CD4-positive, CD25-positive, alpha-beta regulatory T cell (primary cell): ENCODE data around the gene BBC3. TPM values are rescaled to one million over a fixed set of nuclear protein-coding genes. Genes with fewer than 3 reads are reported as not detected.

Experiments
- ATAC-seq, 2 donors: fragments of 150-1000 bp; cut with Tn5 transposase; one replicate each; pipeline ENCODE4 v1.10.0; 2021; ENCODE audit warnings: low read depth in 2 of 2, moderate number of reproducible peaks in 2 of 2, moderate library complexity in 1 of 2
- DNase-seq, 3 donors: peaks; one replicate each; pipeline versions ENCODE4 v3.0.0 to v3.0.0-alpha.2; 2012 to 2022; ENCODE audit warnings: mixed read lengths in 1 of 3
- H3K27ac ChIP-seq: one replicate; pipeline ENCODE4 v1.7.0; 2013; ENCODE audit warnings: mild to moderate bottlenecking, low read length; ENCODE audit not compliant: insufficient read depth, poor library complexity, severe bottlenecking
- H3K27me3 ChIP-seq: one replicate; pipeline ENCODE4 v1.7.0; 2013; ENCODE audit warnings: low read length; ENCODE audit not compliant: control insufficient read depth, insufficient read depth
- H3K36me3 ChIP-seq: one replicate; pipeline ENCODE4 v1.7.0; 2013; ENCODE audit warnings: mild to moderate bottlenecking, low read length, moderate library complexity; ENCODE audit not compliant: control insufficient read depth, insufficient read depth
- H3K4me1 ChIP-seq: 2 replicates; pipeline ENCODE4 v1.7.0; 2013; ENCODE audit warnings: mild to moderate bottlenecking, low read length; ENCODE audit not compliant: insufficient read depth, control insufficient read depth, poor library complexity, severe bottlenecking
- H3K4me3 ChIP-seq: one replicate; pipeline ENCODE4 v1.7.0; 2013; ENCODE audit warnings: low read depth, mild to moderate bottlenecking, low read length, moderate library complexity
- H3K9me3 ChIP-seq, 2 experiments: 1 replicate in 1 of 2; 2 replicates in 1 of 2; pipeline ENCODE4 v1.7.0; 2013; ENCODE audit warnings: low read length in 2 of 2, mild to moderate bottlenecking in 1 of 2, moderate library complexity in 1 of 2; ENCODE audit not compliant: control insufficient read depth in 2 of 2
- H3K27ac Mint-ChIP-seq, 3 donors: one replicate each; pipeline ENCODE4 v1.8.0; 2020 to 2022; ENCODE audit warnings: mild to moderate bottlenecking in 3 of 3, mixed read lengths in 3 of 3, moderate library complexity in 2 of 3
- H3K27me3 Mint-ChIP-seq: one replicate; pipeline ENCODE4 v1.8.0; 2022; ENCODE audit warnings: mild to moderate bottlenecking, mixed read lengths
- H3K36me3 Mint-ChIP-seq: one replicate; pipeline ENCODE4 v1.8.0; 2020; ENCODE audit warnings: mixed read lengths
- H3K4me1 Mint-ChIP-seq, 4 donors: one replicate each; pipeline ENCODE4 v1.8.0; 2020 to 2022; ENCODE audit warnings: mixed read lengths in 4 of 4, mild to moderate bottlenecking in 1 of 4
- H3K4me3 Mint-ChIP-seq, 4 donors: one replicate each; pipeline ENCODE4 v1.8.0; 2020 to 2022; ENCODE audit warnings: mild to moderate bottlenecking in 4 of 4, mixed read lengths in 4 of 4, moderate library complexity in 3 of 4
- H3K9me3 Mint-ChIP-seq, 7 donors: one replicate each; pipeline ENCODE4 v1.8.0; 2020 to 2022; ENCODE audit warnings: mixed read lengths in 7 of 7, mild to moderate bottlenecking in 3 of 7, moderate library complexity in 2 of 7
- polyA plus RNA-seq, 4 donors: library from polyadenylated mRNA; unstranded; fragments of 300-500 nt; fragmentation: Illumina TruSeq; gene quantifications; one replicate each; pipeline ENCODE4 v1.2.3, GENCODE V29; 2021
- total RNA-seq: library from RNA; stranded (reverse); gene quantifications from one replicate; pipeline ENCODE4 v1.2.3, GENCODE V29; 2022

The BBC3 gene
- total and polyA plus RNA-seq, 5 donors from 2014 or later: 4.2 to 21.2 (median 6.2) TPM

- peak overlapping the region; percentile 83 to 97 (median 90) for H3K27ac Mint-ChIP-seq
- no peaks in the 10 kb centered on the region for H3K36me3 ChIP-seq
- no peaks in the 10 kb centered on the region for H3K36me3 Mint-ChIP-seq
- H3K27me3 ChIP-seq: no peaks in the 10 kb centered on the region
- no peaks in the 10 kb centered on the region for H3K9me3 Mint-ChIP-seq
- peak overlapping the region; percentile 67 for H3K4me3 ChIP-seq
- peak in 2 of 3 donors; percentile 36 to 67 for DNase-seq
- H3K27me3 Mint-ChIP-seq: peaks cover 5% of the 10 kb centered on the region
- peak in 1 of 2 donors; percentile 15 for ATAC-seq
- no peak overlapping the region for H3K27ac ChIP-seq
- H3K4me3 Mint-ChIP-seq: peak overlapping the region; percentile 85 to 93 (median 88)
- no peaks in the 10 kb centered on the region for H3K9me3 ChIP-seq
- peaks cover 9 to 28% (median 11%) of the 10 kb centered on the region in 4 donors for H3K4me1 Mint-ChIP-seq
- peaks cover 34% of the 10 kb centered on the region for H3K4me1 ChIP-seq
Observed at GRCh38 chr19:47239152-47239551, 8.2 kb upstream of the BBC3 start.

GRCh38 chr19:47236072-47236675 lies 5.2 kb upstream of the BBC3 start:
- H3K27ac Mint-ChIP-seq: peak overlapping the region in 1 of 3 donors; percentile 91
- Histone ChIP-seq H3K36me3 (no peaks in the 10 kb centered on the region), H3K4me1 (peaks cover 33% of the 10 kb centered on the region), H3K27me3 (no peaks in the 10 kb centered on the region), H3K27ac (no peak overlapping the region), H3K9me3 (no peaks in the 10 kb centered on the region), H3K4me3 (no peak overlapping the region)
- no peak for DNase-seq
- H3K4me1 Mint-ChIP-seq: peaks cover 6 to 38% (median 19%) of the 10 kb centered on the region in 4 donors
- ATAC-seq: no peak
- H3K9me3 Mint-ChIP-seq: no peaks in the 10 kb centered on the region
- H3K4me3 Mint-ChIP-seq: peak overlapping the region in 2 of 4 donors; percentile 0 to 81
- peaks cover 5% of the 10 kb centered on the region for H3K27me3 Mint-ChIP-seq
- no peaks in the 10 kb centered on the region for H3K36me3 Mint-ChIP-seq

GRCh38 chr19:47232422-47233211 lies 1.6 kb upstream of the BBC3 start:
- H3K36me3 Mint-ChIP-seq: no peaks in the 10 kb centered on the region

GRCh38 chr19:47231215-47232054 lies 436 bp upstream of the BBC3 start:
- H3K36me3 Mint-ChIP-seq: no peaks in the 10 kb centered on the region
- Histone ChIP-seq H3K27ac (peak overlapping the region; percentile 73), H3K4me3 (peak overlapping the region; percentile 59), H3K9me3 (no peaks in the 10 kb centered on the region), H3K27me3 (no peaks in the 10 kb centered on the region), H3K36me3 (no peaks in the 10 kb centered on the region), H3K4me1 (peaks cover 46% of the 10 kb centered on the region)
- peak overlapping the region; percentile 84 to 88 (median 84) for H3K4me3 Mint-ChIP-seq
- H3K27ac Mint-ChIP-seq: peak overlapping the region; percentile 66 to 96 (median 85)
- peaks cover 0 to 31% (median 17%) of the 10 kb centered on the region in 4 donors for H3K4me1 Mint-ChIP-seq
- peak; percentile 56 to 61 for ATAC-seq
- no peaks in the 10 kb centered on the region for H3K27me3 Mint-ChIP-seq
- DNase-seq: peak; percentile 83 to 92 (median 92)
- H3K9me3 Mint-ChIP-seq: no peaks in the 10 kb centered on the region

More at GRCh38 chr19:47232422-47233211, 1.6 kb upstream of the BBC3 start:
- Histone ChIP-seq H3K4me3 (no peak overlapping the region), H3K27ac (no peak overlapping the region), H3K36me3 (no peaks in the 10 kb centered on the region), H3K4me1 (peaks cover 34% of the 10 kb centered on the region), H3K27me3 (no peaks in the 10 kb centered on the region), H3K9me3 (no peaks in the 10 kb centered on the region)
- Mint-ChIP-seq H3K9me3 (no peaks in the 10 kb centered on the region), H3K27ac (peak overlapping the region; percentile 85 to 96 (median 96)), H3K4me3 (peak overlapping the region; percentile 84 to 88 (median 84)), H3K4me1 (peaks cover 0 to 22% (median 15%) of the 10 kb centered on the region in 4 donors), H3K27me3 (no peaks in the 10 kb centered on the region)
- DNase-seq (peak in 1 of 3 donors; percentile 48), ATAC-seq (no peak)

GRCh38 chr19:47230054-47230920 lies 712 bp downstream of the BBC3 start:
- H3K4me1 Mint-ChIP-seq: peaks cover 0 to 36% (median 21%) of the 10 kb centered on the region in 4 donors
- Histone ChIP-seq H3K9me3 (no peaks in the 10 kb centered on the region), H3K4me3 (peak overlapping the region; percentile 89), H3K4me1 (peaks cover 53% of the 10 kb centered on the region), H3K36me3 (no peaks in the 10 kb centered on the region), H3K27ac (peak overlapping the region; percentile 88), H3K27me3 (no peaks in the 10 kb centered on the region)
- no peaks in the 10 kb centered on the region for H3K27me3 Mint-ChIP-seq
- DNase-seq (peak; percentile 74 to 82 (median 81)), ATAC-seq (peak; percentile 19 to 22)
- peak overlapping the region in 3 of 4 donors; percentile 21 to 68 (median 46) for H3K4me3 Mint-ChIP-seq
- no peaks in the 10 kb centered on the region for H3K9me3 Mint-ChIP-seq
- no peaks in the 10 kb centered on the region for H3K36me3 Mint-ChIP-seq
- no peak overlapping the region for H3K27ac Mint-ChIP-seq

- H3K9me3 ChIP-seq: no peaks in the 10 kb centered on the region
- H3K27me3 ChIP-seq: no peaks in the 10 kb centered on the region
- no peaks in the 10 kb centered on the region for H3K36me3 ChIP-seq
- Mint-ChIP-seq H3K36me3 (no peaks in the 10 kb centered on the region), H3K9me3 (no peaks in the 10 kb centered on the region), H3K4me1 (peaks cover 0 to 36% (median 22%) of the 10 kb centered on the region in 4 donors), H3K27me3 (no peaks in the 10 kb centered on the region), H3K4me3 (no peak overlapping the region), H3K27ac (no peak overlapping the region)
- no peak for ATAC-seq
- H3K4me3 ChIP-seq: peak overlapping the region; percentile 89
- H3K27ac ChIP-seq: peak overlapping the region; percentile 88
- peak in 1 of 3 donors; percentile 49 for DNase-seq
- peaks cover 53% of the 10 kb centered on the region for H3K4me1 ChIP-seq
Observed at GRCh38 chr19:47229676-47230053, 1.3 kb downstream of the BBC3 start.
